B cell (primary cell): ENCODE data around the gene SMIM9. TPM values are rescaled to one million over a fixed set of nuclear protein-coding genes. Genes with fewer than 3 reads are reported as not detected.

Experiments
- ATAC-seq: fragments of 200-7000 bp; cut with Tn5 transposase; one replicate; pipeline ENCODE4 v1.10.0; 2021; ENCODE audit warnings: low read depth, mild to moderate bottlenecking, moderate number of reproducible peaks, moderate library complexity
- CTCF ChIA-PET: fragments of 350-600 bp; sonication (Branson Sonifier 250); formaldehyde crosslinking; loops from one replicate; lab custom pipeline; 2021; ENCODE audit warnings: antibody characterized with exemption, inconsistent platforms; lab: Charles Lee
- POLR2A ChIA-PET: fragments of 350-600 bp; sonication (Branson Sonifier 250); formaldehyde crosslinking; loops from one replicate; lab custom pipeline; 2021; ENCODE audit warnings: antibody characterized with exemption; lab: Charles Lee
- DNase-seq: peaks from one replicate; pipeline ENCODE4 v3.0.0; 2013
- H2AFZ ChIP-seq: 2 replicates; pipeline ENCODE4 v1.6.1; 2012; ENCODE audit warnings: mild to moderate bottlenecking, low read depth, low read length; ENCODE audit not compliant: insufficient read depth, poor library complexity, severe bottlenecking
- H3K27ac ChIP-seq, 2 donors: 1 replicate in 1 of 2; 2 replicates in 1 of 2; pipeline ENCODE4 v1.5.1; 2012 to 2013; ENCODE audit warnings: low read length in 2 of 2, mild to moderate bottlenecking in 2 of 2, moderate library complexity in 1 of 2
- H3K27me3 ChIP-seq, 4 experiments: fragments of 200-600 bp in 1 of 4; sonication (generic) in 1 of 4; replicated peaks in 1 of 4; 1 replicate in 2 of 4; 2 replicates in 2 of 4; pipeline versions ENCODE4 v1.6.1 to v1.7.0; 2013 to 2016; ENCODE audit warnings: low read length in 3 of 4, mild to moderate bottlenecking in 2 of 4, mixed read lengths in 1 of 4, moderate library complexity in 1 of 4; ENCODE audit not compliant: insufficient read depth in 4 of 4, control insufficient read depth in 3 of 4; ENCODE audit errors: control extremely low read depth in 1 of 4
- H3K36me3 ChIP-seq, 2 experiments: replicated peaks in 1 of 2; 1 replicate in 1 of 2; 2 replicates in 1 of 2; pipeline versions ENCODE4 v1.6.1 to v1.7.1; 2013; ENCODE audit warnings: low read length in 1 of 2; ENCODE audit not compliant: insufficient read depth in 2 of 2, control insufficient read depth in 1 of 2; ENCODE audit errors: control extremely low read depth in 1 of 2, extremely low read depth in 1 of 2
- H3K4me1 ChIP-seq, 2 donors: fragments of 200-600 bp in 1 of 2; sonication (generic) in 1 of 2; 1 replicate in 1 of 2; 2 replicates in 1 of 2; pipeline versions ENCODE4 v1.5.1 to v1.6.1; 2013 to 2017; ENCODE audit warnings: low read length in 2 of 2; ENCODE audit not compliant: control insufficient read depth in 2 of 2, insufficient read depth in 2 of 2
- H3K4me2 ChIP-seq: replicated peaks from 2 replicates; pipeline ENCODE3; 2012; ENCODE audit warnings: mild to moderate bottlenecking, low read depth, low read length; ENCODE audit not compliant: poor library complexity, severe bottlenecking
- H3K4me3 ChIP-seq, 5 experiments: fragments of 200-600 bp in 1 of 5; sonication (generic) in 1 of 5; 1 replicate in 3 of 5; 2 replicates in 2 of 5; pipeline versions ENCODE4 v1.5.1 to v1.7.0; 2011 to 2016; ENCODE audit warnings: low read length in 4 of 5, mild to moderate bottlenecking in 4 of 5, low read depth in 2 of 5, control low read depth in 1 of 5, moderate library complexity in 1 of 5; ENCODE audit not compliant: insufficient read depth in 1 of 5; ENCODE audit errors: control extremely low read depth in 1 of 5, extremely low read depth in 1 of 5
- H3K79me2 ChIP-seq: fragments of 200-600 bp; sonication (generic); one replicate; pipeline ENCODE4 v1.6.0; 2016; ENCODE audit warnings: low read length; ENCODE audit not compliant: control insufficient read depth, insufficient read depth
- H3K9ac ChIP-seq: fragments of 200-600 bp; sonication (generic); 2 replicates; pipeline ENCODE4 v1.6.1; 2017; ENCODE audit warnings: mild to moderate bottlenecking, low read length, moderate library complexity
- H3K9me3 ChIP-seq, 3 donors: one replicate each; pipeline versions ENCODE4 v1.6.1 to v1.7.1; 2013; ENCODE audit warnings: low read length in 2 of 3; ENCODE audit not compliant: control insufficient read depth in 2 of 3, insufficient read depth in 1 of 3; ENCODE audit errors: control extremely low read depth in 1 of 3
- H4K20me1 ChIP-seq: 2 replicates; pipeline ENCODE4 v1.6.0; 2012; ENCODE audit warnings: mild to moderate bottlenecking, low read length; ENCODE audit not compliant: insufficient read depth, control insufficient read depth, poor library complexity, severe bottlenecking
- H3K27ac Mint-ChIP-seq: one replicate; pipeline ENCODE4 v1.8.0; 2021; ENCODE audit warnings: mixed read lengths
- H3K27me3 Mint-ChIP-seq: one replicate; pipeline ENCODE4 v1.8.0; 2021; ENCODE audit warnings: mixed read lengths
- H3K4me1 Mint-ChIP-seq: one replicate; pipeline ENCODE4 v1.8.0; 2021; ENCODE audit warnings: mixed read lengths
- H3K4me3 Mint-ChIP-seq: one replicate; pipeline ENCODE4 v1.8.0; 2021; ENCODE audit warnings: mixed read lengths
- H3K9me3 Mint-ChIP-seq: one replicate; pipeline ENCODE4 v1.8.0; 2022; ENCODE audit warnings: mixed read lengths; ENCODE audit not compliant: insufficient read depth
- CTCF ChIP-seq: fragments of 200-600 bp; IDR thresholded peaks from one replicate; pipeline ENCODE4 v1.8.0; 2022; ENCODE audit warnings: antibody characterized with exemption, mild to moderate bottlenecking
- EZH2 ChIP-seq: IDR thresholded peaks from 2 replicates; pipeline ENCODE4 v1.6.1; 2012; ENCODE audit warnings: borderline replicate concordance, low read depth, mild to moderate bottlenecking, moderate library complexity, low read length; ENCODE audit not compliant: insufficient read depth, poor library complexity, severe bottlenecking
- WGBS: methylation state at CpG from one replicate; pipeline ENCODE4 v1.1.5; 2013; ENCODE audit warnings: missing lambda C conversion rate; ENCODE audit not compliant: insufficient coverage; 5-methylcytosine and 5-hydroxymethylcytosine counted together
- intact Hi-C: fragments of 100-400 bp; cut with micrococcal nuclease; formaldehyde crosslinking; loops from one replicate; pipeline ENCODE4 v1.10.0; 2022
- polyA plus RNA-seq: library from polyadenylated mRNA; depleted of rRNA; stranded (reverse); fragments of >200 nt; gene quantifications from 2 replicates; pipeline ENCODE4 v1.2.3, GENCODE V29; 2012
- total RNA-seq, 2 donors: library from RNA; stranded (reverse); fragments of 120-200 nt in 1 of 2; gene quantifications; 1 replicate in 1 of 2; 2 replicates in 1 of 2; pipeline versions ENCODE4 v1.2.3 to v1.2.4, GENCODE V29; 2013 to 2022

The SMIM9 gene
- total and polyA plus RNA-seq, 2 donors (not counting 1 experiment from before 2014, with no cell fraction given), result not detected

- Histone ChIP-seq H3K9me3 (no peaks in the 10 kb centered on the region), H3K79me2 (no peaks in the 10 kb centered on the region), H3K4me2 (no peak overlapping the region), H3K36me3 (no peaks in the 10 kb centered on the region), H3K27ac (no peak overlapping the region), H3K4me3 (no peak overlapping the region), H3K27me3 (no peaks in the 10 kb centered on the region), H2AFZ (no peak overlapping the region), H3K4me1 (peaks cover 9 to 14% of the 10 kb centered on the region in 2 donors), H4K20me1 (no peaks in the 10 kb centered on the region), H3K9ac (no peak overlapping the region)
- intact Hi-C loops, result no loop called here
- peaks cover 15% of the 10 kb centered on the region for H3K4me1 Mint-ChIP-seq
- DNase-seq (no peak), ATAC-seq (no peak)
- H3K4me3 Mint-ChIP-seq, result no peak overlapping the region
- no peak overlapping the region for H3K27ac Mint-ChIP-seq
- TF ChIP-seq CTCF, result no peak
- TF ChIP-seq EZH2, result no peak
- H3K9me3 Mint-ChIP-seq, result no peaks in the 10 kb centered on the region
- WGBS, result no CpG with 5 or more reads among the region's 5 CpGs
- peaks cover 4% of the 10 kb centered on the region for H3K27me3 Mint-ChIP-seq
- ChIA-PET CTCF (no interaction called here), POLR2A (no interaction called here)
Measured at GRCh38 chrX:154815274-154815818, 19.1 kb downstream of the SMIM9 start.

- ChIA-PET CTCF (no interaction called here), POLR2A (no interaction called here)
- Histone ChIP-seq H4K20me1 (no peaks in the 10 kb centered on the region), H3K27ac (no peak overlapping the region), H2AFZ (no peak overlapping the region), H3K9me3 (no peaks in the 10 kb centered on the region), H3K4me3 (no peak overlapping the region), H3K9ac (no peak overlapping the region), H3K27me3 (no peaks in the 10 kb centered on the region), H3K79me2 (no peaks in the 10 kb centered on the region), H3K4me2 (no peak overlapping the region), H3K36me3 (no peaks in the 10 kb centered on the region), H3K4me1 (peaks cover 0 to under 1% of the 10 kb centered on the region in 2 donors)
- intact Hi-C loops, result no loop called here
- ATAC-seq, result no peak
- Mint-ChIP-seq H3K9me3 (no peaks in the 10 kb centered on the region), H3K27ac (no peak overlapping the region), H3K4me3 (no peak overlapping the region), H3K4me1 (peaks cover 1% of the 10 kb centered on the region), H3K27me3 (peaks cover 4% of the 10 kb centered on the region)
- DNase-seq, result no peak
- TF ChIP-seq CTCF, result no peak
- WGBS, result no CpG with 5 or more reads among the region's 1 CpG
Measured at GRCh38 chrX:154813801-154814200, 20.7 kb downstream of the SMIM9 start.
